Common myeloid progenitor, CD34-positive (primary cell): ENCODE measurements around the gene MINDY4B.
"Not testable (repeated sequence)": the region's sequence is repeated elsewhere in the genome, so short reads cannot be mapped to it uniquely, and the experiment has no call there.

Source experiments
- CTCF ChIA-PET: fragments of 350-600 bp; sonication (Branson Sonifier 250); formaldehyde crosslinking; loops from one replicate; lab custom pipeline; 2021; ENCODE audit warnings: antibody characterized with exemption; lab: Charles Lee
- POLR2A ChIA-PET: fragments of 350-600 bp; sonication (Branson Sonifier 250); formaldehyde crosslinking; loops from one replicate; lab custom pipeline; 2021; ENCODE audit warnings: antibody characterized with exemption; lab: Charles Lee
- DNase-seq, 3 donors: peaks; one replicate each; pipeline versions ENCODE4 v3.0.0 to v3.0.0-alpha.2; 2013
- H3K27ac ChIP-seq, 2 experiments: 1 replicate in 1 of 2; 2 replicates in 1 of 2; pipeline ENCODE4 v1.7.0; 2013; ENCODE audit warnings: inconsistent platforms in 2 of 2, low read length in 2 of 2, mild to moderate bottlenecking in 2 of 2, low read depth in 1 of 2, moderate library complexity in 1 of 2; ENCODE audit not compliant: severe bottlenecking in 2 of 2, insufficient read depth in 1 of 2, poor library complexity in 1 of 2
- H3K27me3 ChIP-seq, 5 experiments: replicated peaks in 2 of 5; 1 replicate in 3 of 5; 2 replicates in 2 of 5; pipeline versions ENCODE4 v1.6.1 to v1.7.0; 2013; ENCODE audit warnings: low read length in 4 of 5, mild to moderate bottlenecking in 2 of 5, moderate library complexity in 2 of 5, inconsistent platforms in 1 of 5; ENCODE audit not compliant: insufficient read depth in 5 of 5, control insufficient read depth in 4 of 5
- H3K36me3 ChIP-seq, 4 experiments: 1 replicate in 2 of 4; 2 replicates in 2 of 4; pipeline versions ENCODE4 v1.6.1 to v1.7.0; 2013; ENCODE audit warnings: low read length in 3 of 4, control low read depth in 1 of 4, mild to moderate bottlenecking in 1 of 4; ENCODE audit not compliant: control insufficient read depth in 4 of 4, insufficient read depth in 4 of 4
- H3K4me1 ChIP-seq, 4 experiments: 1 replicate in 3 of 4; 2 replicates in 1 of 4; pipeline versions ENCODE4 v1.6.1 to v1.7.1; 2013; ENCODE audit warnings: low read length in 3 of 4, mild to moderate bottlenecking in 3 of 4, control low read depth in 1 of 4, inconsistent platforms in 1 of 4, moderate library complexity in 1 of 4; ENCODE audit not compliant: control insufficient read depth in 4 of 4, insufficient read depth in 4 of 4; ENCODE audit errors: control extremely low read depth in 1 of 4
- H3K4me3 ChIP-seq, 7 experiments: 1 replicate in 4 of 7; 2 replicates in 3 of 7; pipeline versions ENCODE4 v1.5.1 to v1.7.0; 2013; ENCODE audit warnings: mild to moderate bottlenecking in 7 of 7, low read length in 6 of 7, moderate library complexity in 6 of 7, inconsistent platforms in 2 of 7, low read depth in 2 of 7, control low read depth in 1 of 7; ENCODE audit not compliant: insufficient read depth in 4 of 7, control insufficient read depth in 1 of 7; ENCODE audit errors: extremely low read depth in 1 of 7
- H3K9me3 ChIP-seq, 5 experiments: 1 replicate in 4 of 5; 2 replicates in 1 of 5; pipeline versions ENCODE4 v1.6.1 to v1.7.1; 2013; ENCODE audit warnings: low read length in 4 of 5, mild to moderate bottlenecking in 2 of 5, inconsistent platforms in 1 of 5, low read depth in 1 of 5, moderate library complexity in 1 of 5; ENCODE audit not compliant: control insufficient read depth in 4 of 5, insufficient read depth in 2 of 5; ENCODE audit errors: control extremely low read depth in 1 of 5
- WGBS: methylation state at CpG from one replicate; pipeline ENCODE4 v1.1.5; 2013; ENCODE audit not compliant: insufficient coverage; 5-methylcytosine and 5-hydroxymethylcytosine counted together

Gene MINDY4B

GRCh38 chr3:150874666-150875219, 30.5 kb downstream of the MINDY4B start:
- no peak for DNase-seq
- Histone ChIP-seq H3K4me1 (peaks cover 0 to 8% (median 0%) of the 10 kb centered on the region in 4 experiments), H3K36me3 (no peaks in the 10 kb centered on the region), H3K4me3 (no peak overlapping the region), H3K9me3 (no peaks in the 10 kb centered on the region), H3K27ac (no peak overlapping the region), H3K27me3 (no peaks in the 10 kb centered on the region)
- POLR2A ChIA-PET, result interaction anchor here (0.6 kb wide), 1 partner anchor 34 kb away, joined by 3 read pairs; no protein-coding TSS in a partner anchor
- no CpG with 5 or more reads among the region's 1 CpG for WGBS
- CTCF ChIA-PET, result interaction anchor here (0.6 to 1.2 kb wide), 2 partner anchors 158 to 271 kb away, joined by 3 to 4 read pairs; no protein-coding TSS in a partner anchor

GRCh38 chr3:150871192-150871591, 34.0 kb downstream of the MINDY4B start:
- POLR2A ChIA-PET, result no interaction called here
- no peak overlapping the region for H3K27ac ChIP-seq
- CTCF ChIA-PET, result interaction anchor here (0.6 to 1.2 kb wide), 2 partner anchors 105 to 342 kb away, joined by 3 to 4 read pairs; no protein-coding TSS in a partner anchor
- no peak overlapping the region for H3K4me3 ChIP-seq
- H3K9me3 ChIP-seq, result no peaks in the 10 kb centered on the region
- H3K27me3 ChIP-seq, result no peaks in the 10 kb centered on the region
- H3K36me3 ChIP-seq, result no peaks in the 10 kb centered on the region
- peaks cover 0 to 12% (median 0%) of the 10 kb centered on the region in 4 experiments for H3K4me1 ChIP-seq
- WGBS, result 100% methylated on average over 2 of the region's 4 CpGs
- DNase-seq, result no peak

DNA sequence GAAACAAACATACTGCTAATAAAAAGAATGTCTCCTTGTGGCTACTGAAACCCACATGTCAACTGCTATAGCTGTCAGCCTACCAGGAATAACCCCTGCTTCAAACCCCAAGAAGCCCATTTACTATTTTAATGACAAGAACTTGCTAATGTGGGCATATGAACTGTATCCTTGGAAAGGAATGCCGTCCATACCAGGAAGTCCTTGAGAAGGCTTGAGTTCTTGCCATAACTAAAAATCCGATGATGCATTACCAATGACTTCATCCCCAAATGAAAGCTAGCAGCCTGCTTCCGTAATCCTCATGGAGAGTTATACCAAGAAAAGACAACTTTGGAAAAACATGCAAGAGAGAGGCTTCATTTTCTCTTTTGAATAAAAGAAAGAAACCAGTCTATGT, 34.8 kb downstream of the MINDY4B start:
- 97% methylated on average over 3 of the region's 3 CpGs for WGBS
- ChIA-PET CTCF (interaction anchor here (0.6 kb wide), 1 partner anchor 104 kb away, joined by 4 read pairs; no protein-coding TSS in a partner anchor), POLR2A (no interaction called here)
- H3K9me3 ChIP-seq, result no peaks in the 10 kb centered on the region
- peaks cover 0 to 7% (median 0%) of the 10 kb centered on the region in 4 experiments for H3K4me1 ChIP-seq
- no peaks in the 10 kb centered on the region for H3K27me3 ChIP-seq
- no peak overlapping the region for H3K27ac ChIP-seq
- DNase-seq, result no peak
- no peaks in the 10 kb centered on the region for H3K36me3 ChIP-seq
- no peak overlapping the region for H3K4me3 ChIP-seq

GRCh38 chr3:150868282-150868681, 37.0 kb downstream of the MINDY4B start:
- CTCF ChIA-PET, result interaction anchor here (1.3 kb wide), 1 partner anchor 80 kb away, joined by 3 read pairs; no protein-coding TSS in a partner anchor

GRCh38 chr3:150867434-150867833, 37.8 kb downstream of the MINDY4B start:
- peak; percentile 20 to 89 (median 87) for DNase-seq
- no peaks in the 10 kb centered on the region for H3K27me3 ChIP-seq
- H3K4me3 ChIP-seq, result no peak overlapping the region
- peaks cover 0 to 9% (median 0%) of the 10 kb centered on the region in 4 experiments for H3K4me1 ChIP-seq
- no peaks in the 10 kb centered on the region for H3K9me3 ChIP-seq
- CTCF ChIA-PET, result interaction anchor here (1.9 kb wide), 1 partner anchor 80 kb away, joined by 8 read pairs; no protein-coding TSS in a partner anchor
- 46% methylated on average over 2 of the region's 3 CpGs for WGBS
- POLR2A ChIA-PET, result no interaction called here
- H3K27ac ChIP-seq, result no peak overlapping the region
- no peaks in the 10 kb centered on the region for H3K36me3 ChIP-seq

More at GRCh38 chr3:150868282-150868681, 37.0 kb downstream of the MINDY4B start:
- H3K4me1 ChIP-seq, result peaks cover 0 to 9% (median 0%) of the 10 kb centered on the region in 4 experiments
- no peak overlapping the region for H3K4me3 ChIP-seq
- no peaks in the 10 kb centered on the region for H3K9me3 ChIP-seq
- H3K27ac ChIP-seq, result no peak overlapping the region
- POLR2A ChIA-PET, result no interaction called here
- DNase-seq, result no peak
- H3K36me3 ChIP-seq, result no peaks in the 10 kb centered on the region
- WGBS, result 100% methylated on average over 1 of the region's 3 CpGs
- no peaks in the 10 kb centered on the region for H3K27me3 ChIP-seq

- H3K4me1 ChIP-seq, H3K27me3 ChIP-seq, H3K36me3 ChIP-seq, H3K27ac ChIP-seq, H3K9me3 ChIP-seq, H3K4me3 ChIP-seq: not testable (repeated sequence)
- WGBS, result 90% methylated on average over 4 of the region's 5 CpGs
- DNase-seq, result peak in 2 of 3 donors; percentile 42 to 50
- ChIA-PET POLR2A (interaction anchor here (0.9 kb wide), 1 partner anchor 92 kb away, joined by 3 read pairs; no protein-coding TSS in a partner anchor), CTCF (interaction anchor here (0.9 to 2.4 kb wide), 10 partner anchors 13 to 335 kb away, joined by 3 to 12 read pairs (median 5); no protein-coding TSS in a partner anchor)
These were observed 41.3 kb downstream of the MINDY4B start for GRCh38 chr3:150863921-150864320.

DNA sequence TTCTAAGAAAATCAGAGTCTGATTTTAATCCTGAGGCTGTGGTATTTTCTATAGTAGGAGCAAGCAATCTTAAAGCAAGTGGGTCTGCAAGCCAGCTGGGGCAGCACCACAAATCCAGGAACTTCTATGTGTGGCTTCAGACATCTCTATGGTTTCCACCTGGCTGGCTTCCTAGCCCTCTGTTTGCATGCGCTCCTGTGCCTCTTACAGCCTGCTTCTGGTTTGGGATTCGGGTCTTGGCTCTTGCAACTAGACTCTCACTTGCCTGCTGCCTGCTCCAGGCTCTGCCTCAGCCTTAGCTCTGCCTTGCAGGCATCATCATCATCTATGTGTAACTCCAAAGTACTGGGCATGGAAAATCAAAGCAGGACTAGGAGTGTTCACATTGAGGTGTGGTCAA, 43.4 kb downstream of the MINDY4B start:
- DNase-seq, result no peak
- Histone ChIP-seq H3K27ac (no peak overlapping the region), H3K9me3 (no peaks in the 10 kb centered on the region), H3K4me1 (peaks cover 0 to 5% (median 0%) of the 10 kb centered on the region in 4 experiments), H3K36me3 (no peaks in the 10 kb centered on the region), H3K4me3 (no peak overlapping the region), H3K27me3 (no peaks in the 10 kb centered on the region)
- 100% methylated on average over 2 of the region's 2 CpGs for WGBS
- CTCF ChIA-PET, result interaction anchor here (0.9 to 1.4 kb wide), 2 partner anchors 64 to 74 kb away, joined by 3 to 5 read pairs; no protein-coding TSS in a partner anchor
- POLR2A ChIA-PET, result no interaction called here
